ENCODE data around the gene CCNL2.

The CCNL2 gene

GRCh38 chr1:1344655-1345361, 54.3 kb downstream of the CCNL2 start (continued):
- no peak for TF ChIP-seq ZNF19 (tag by site-specific recombination; IDR thresholded peaks at IDR 0.05; ENCODE audit: low read depth)
- TF ChIP-seq, protein P1, sequence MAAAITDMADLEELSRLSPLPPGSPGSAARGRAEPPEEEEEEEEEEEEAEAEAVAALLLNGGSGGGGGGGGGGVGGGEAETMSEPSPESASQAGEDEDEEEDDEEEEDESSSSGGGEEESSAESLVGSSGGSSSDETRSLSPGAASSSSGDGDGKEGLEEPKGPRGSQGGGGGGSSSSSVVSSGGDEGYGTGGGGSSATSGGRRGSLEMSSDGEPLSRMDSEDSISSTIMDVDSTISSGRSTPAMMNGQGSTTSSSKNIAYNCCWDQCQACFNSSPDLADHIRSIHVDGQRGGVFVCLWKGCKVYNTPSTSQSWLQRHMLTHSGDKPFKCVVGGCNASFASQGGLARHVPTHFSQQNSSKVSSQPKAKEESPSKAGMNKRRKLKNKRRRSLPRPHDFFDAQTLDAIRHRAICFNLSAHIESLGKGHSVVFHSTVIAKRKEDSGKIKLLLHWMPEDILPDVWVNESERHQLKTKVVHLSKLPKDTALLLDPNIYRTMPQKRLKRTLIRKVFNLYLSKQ (tag by site-specific recombination; IDR thresholded peaks at IDR 0.05; ENCODE audit: borderline replicate concordance), result no peak
- no peak for TF ChIP-seq ZSCAN18 (tag by site-specific recombination; IDR thresholded peaks at IDR 0.05)
- TF ChIP-seq ZNF114 (tag by site-specific recombination; IDR thresholded peaks at IDR 0.05), result no peak
- TF ChIP-seq YY1 (tag by site-specific recombination; IDR thresholded peaks at IDR 0.05), result no peak
- no peak for TF ChIP-seq ZNF514 (tag by site-specific recombination; IDR thresholded peaks at IDR 0.05)
- no peak for TF ChIP-seq BCL11A (tag by site-specific recombination; IDR thresholded peaks at IDR 0.05; ENCODE audit: low read depth)
- TF ChIP-seq ZFHX2 (tag by site-specific recombination; conservative IDR thresholded peaks at IDR 0.05), result no peak
- no peak for TF ChIP-seq ZNF311 (tag by site-specific recombination; IDR thresholded peaks at IDR 0.05; ENCODE audit: borderline replicate concordance)
- no peak for TF ChIP-seq ZNF302 (tag by site-specific recombination; IDR thresholded peaks at IDR 0.05; ENCODE audit: low read depth)
- TF ChIP-seq ZNF214 (tag by site-specific recombination; IDR thresholded peaks at IDR 0.05; ENCODE audit: borderline replicate concordance), result no peak
- TF ChIP-seq PRDM10 (tag by site-specific recombination; IDR thresholded peaks at IDR 0.05), result peak; percentile 29; the same call in 1 of the 2 replicates
- no peak for TF ChIP-seq ZBTB20 (tag by site-specific recombination; IDR thresholded peaks at IDR 0.05)
- no peak for TF ChIP-seq ZNF501 (tag by site-specific recombination; IDR thresholded peaks at IDR 0.05)
- TF ChIP-seq ZNF830 (tag by site-specific recombination; IDR thresholded peaks at IDR 0.05; ENCODE audit: low read depth), result no peak
- TF ChIP-seq OSR2 (tag by site-specific recombination; IDR thresholded peaks at IDR 0.05), result no peak
- TF ChIP-seq GLIS2 (tag by site-specific recombination; IDR thresholded peaks at IDR 0.05), result peak; percentile 74
- no peak for TF ChIP-seq ZNF202 (tag by site-specific recombination; IDR thresholded peaks at IDR 0.05; ENCODE audit: borderline replicate concordance)
- no peak for TF ChIP-seq ZEB2 (tag by site-specific recombination; IDR thresholded peaks at IDR 0.05)
- no peak for TF ChIP-seq ZNF548 (tag by site-specific recombination; IDR thresholded peaks at IDR 0.05)
- TF ChIP-seq, protein P2, sequence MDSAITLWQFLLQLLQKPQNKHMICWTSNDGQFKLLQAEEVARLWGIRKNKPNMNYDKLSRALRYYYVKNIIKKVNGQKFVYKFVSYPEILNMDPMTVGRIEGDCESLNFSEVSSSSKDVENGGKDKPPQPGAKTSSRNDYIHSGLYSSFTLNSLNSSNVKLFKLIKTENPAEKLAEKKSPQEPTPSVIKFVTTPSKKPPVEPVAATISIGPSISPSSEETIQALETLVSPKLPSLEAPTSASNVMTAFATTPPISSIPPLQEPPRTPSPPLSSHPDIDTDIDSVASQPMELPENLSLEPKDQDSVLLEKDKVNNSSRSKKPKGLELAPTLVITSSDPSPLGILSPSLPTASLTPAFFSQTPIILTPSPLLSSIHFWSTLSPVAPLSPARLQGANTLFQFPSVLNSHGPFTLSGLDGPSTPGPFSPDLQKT (IDR thresholded peaks at IDR 0.05; ENCODE audit: borderline replicate concordance, low read depth, low read length), result no peak
- TF ChIP-seq ZNF791 (tag by site-specific recombination; IDR thresholded peaks at IDR 0.05), result no peak
- TF ChIP-seq, protein P3, sequence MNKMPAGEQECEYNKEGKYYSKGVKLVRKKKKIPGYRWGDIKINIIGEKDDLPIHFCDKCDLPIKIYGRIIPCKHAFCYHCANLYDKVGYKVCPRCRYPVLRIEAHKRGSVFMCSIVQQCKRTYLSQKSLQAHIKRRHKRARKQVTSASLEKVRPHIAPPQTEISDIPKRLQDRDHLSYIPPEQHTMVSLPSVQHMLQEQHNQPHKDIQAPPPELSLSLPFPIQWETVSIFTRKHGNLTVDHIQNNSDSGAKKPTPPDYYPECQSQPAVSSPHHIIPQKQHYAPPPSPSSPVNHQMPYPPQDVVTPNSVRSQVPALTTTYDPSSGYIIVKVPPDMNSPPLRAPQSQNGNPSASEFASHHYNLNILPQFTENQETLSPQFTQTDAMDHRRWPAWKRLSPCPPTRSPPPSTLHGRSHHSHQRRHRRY (tag by site-specific recombination; IDR thresholded peaks at IDR 0.05), result no peak
- no peak for TF ChIP-seq GLI2 (tag by site-specific recombination; IDR thresholded peaks at IDR 0.05; ENCODE audit: borderline replicate concordance, low read depth)
- TF ChIP-seq KLF9 (tag by site-specific recombination; IDR thresholded peaks at IDR 0.05; ENCODE audit: low read depth), result no peak
- TF ChIP-seq SP7 (tag by site-specific recombination; IDR thresholded peaks at IDR 0.05), result peak; percentile 26
- no peak for TF ChIP-seq TRIM28 (IDR thresholded peaks at IDR 0.05; ENCODE audit: borderline replicate concordance, low read length)
- no peak for TF ChIP-seq GFI1B (tag by site-specific recombination; IDR thresholded peaks at IDR 0.05)
- TF ChIP-seq ZNF768 (tag by site-specific recombination; IDR thresholded peaks at IDR 0.05), result no peak
- TF ChIP-seq HIC1 (tag by site-specific recombination; IDR thresholded peaks at IDR 0.05), result peak; percentile 39; the same call in 1 of the 2 replicates
